ENCODE measurements around the gene SPRY1.

Gene SPRY1

DNA sequence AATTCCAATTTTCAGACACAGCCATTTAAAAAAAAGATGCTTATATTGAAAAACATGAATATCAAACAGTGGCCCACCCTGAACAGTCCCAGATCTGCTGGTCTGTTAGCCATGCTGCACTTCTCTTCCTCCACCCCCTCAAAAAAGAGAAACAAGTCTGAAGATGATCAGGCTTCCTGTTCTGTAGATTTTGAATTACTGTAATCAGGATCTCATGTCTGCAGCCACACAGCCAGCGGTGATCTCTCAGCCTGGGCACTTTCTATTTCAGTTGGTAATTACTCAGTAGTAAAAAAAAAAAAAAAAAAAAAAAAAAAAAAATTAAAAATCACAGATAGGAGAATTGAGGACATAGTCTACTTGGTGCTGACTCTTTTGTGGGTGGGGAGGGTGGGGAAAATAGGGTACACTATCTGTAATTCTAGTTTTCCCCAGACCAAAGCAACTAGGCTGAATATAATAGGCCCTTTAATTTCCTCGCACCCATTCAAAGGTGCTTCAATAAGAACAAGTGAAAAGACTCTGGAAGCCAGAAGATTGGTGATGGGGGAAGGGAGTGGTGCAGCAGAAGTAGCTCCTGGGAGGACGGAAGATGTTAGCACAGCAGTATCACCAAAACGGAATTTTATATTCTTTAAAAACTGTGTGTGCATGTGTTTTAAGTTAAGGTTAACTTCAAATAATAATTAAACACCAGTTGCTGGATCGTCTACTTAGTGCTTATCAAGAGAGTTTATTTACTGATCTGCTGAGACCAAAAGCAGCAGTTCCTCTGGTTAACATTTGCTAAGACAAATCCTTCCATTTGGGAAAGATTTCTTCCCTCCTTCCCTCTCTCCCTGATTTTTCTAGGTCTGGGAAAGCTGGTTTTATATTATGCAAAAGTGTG, 47.0 kb downstream of the SPRY1 start:
- DNase-seq (ENCODE audit: low read depth in 2 of 2): no peak

DNA sequence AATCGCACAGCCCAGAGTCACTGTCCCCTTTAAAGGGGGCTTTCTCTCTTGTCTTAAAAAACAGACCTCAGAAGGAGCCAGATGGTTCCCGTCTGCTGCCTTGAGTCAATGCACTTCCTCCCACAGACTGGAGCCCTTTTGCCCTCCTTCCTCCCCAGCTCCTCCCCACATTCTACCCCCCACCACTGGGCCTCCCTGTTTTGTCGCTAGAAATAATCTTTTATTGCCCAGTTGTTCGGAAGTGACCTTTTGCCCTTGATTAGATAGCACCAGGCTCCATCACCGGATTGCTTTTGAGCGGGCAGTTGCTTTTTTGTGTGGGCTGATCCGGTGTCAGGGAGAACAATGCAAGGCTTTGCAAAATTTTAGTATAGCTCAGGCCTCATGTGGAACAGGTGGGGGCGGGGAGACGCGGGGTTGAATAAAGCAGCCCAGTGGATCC, 47.7 kb downstream of the SPRY1 start:
- DNase-seq (ENCODE audit: low read depth in 2 of 2): no peak

DNA sequence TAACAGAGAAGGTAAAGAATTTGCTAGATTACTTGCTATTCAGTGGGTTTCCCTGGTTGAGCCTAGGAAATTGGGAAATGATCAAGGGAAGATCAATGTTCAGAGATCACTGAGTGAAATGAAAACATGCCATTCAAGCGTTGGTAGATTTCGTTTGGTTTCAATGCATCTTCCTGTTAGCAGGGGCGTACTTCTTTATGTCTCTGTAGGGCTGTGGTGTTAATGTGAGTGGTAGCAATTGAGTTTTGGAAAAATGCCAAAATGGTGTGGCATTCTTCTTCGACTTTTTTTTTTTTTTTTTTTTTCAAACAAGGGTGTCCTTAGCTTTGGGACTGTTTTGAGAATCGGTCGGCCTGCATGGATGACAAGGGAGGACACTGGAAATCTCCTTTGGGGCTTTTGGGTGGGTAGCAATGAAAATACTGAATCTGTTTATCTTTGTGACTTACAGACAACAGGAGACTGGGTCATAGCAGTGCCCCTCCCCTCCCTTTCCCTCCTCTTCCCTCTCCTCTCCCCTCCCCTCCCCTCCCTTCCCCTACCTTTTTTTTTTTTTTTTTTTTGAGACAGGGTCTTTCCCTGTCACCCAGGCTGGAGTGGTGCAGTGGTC, 50.4 kb downstream of the SPRY1 start:
- no peak for DNase-seq (ENCODE audit: low read depth in 2 of 2)

DNA sequence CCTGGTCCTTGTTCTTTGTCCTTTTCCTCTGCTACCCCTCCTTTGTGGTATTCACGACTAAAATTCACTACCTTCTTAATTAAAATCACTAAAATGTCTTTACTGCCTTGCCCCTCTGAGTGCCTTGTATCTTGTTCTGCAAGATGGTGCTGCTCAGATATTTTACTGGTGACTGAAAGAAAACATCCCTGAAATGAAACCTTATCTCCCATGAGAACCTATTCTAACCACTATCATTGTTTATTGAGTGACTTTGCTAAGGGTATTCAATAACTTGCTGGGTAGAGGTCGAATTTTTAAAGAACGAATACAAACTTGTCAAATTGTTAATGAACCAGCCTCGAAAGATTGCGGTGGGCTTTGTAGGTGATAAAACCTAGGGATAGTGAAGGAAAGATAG, 52.8 kb downstream of the SPRY1 start:
- no peak for DNase-seq (ENCODE audit: low read depth in 2 of 2)

DNA sequence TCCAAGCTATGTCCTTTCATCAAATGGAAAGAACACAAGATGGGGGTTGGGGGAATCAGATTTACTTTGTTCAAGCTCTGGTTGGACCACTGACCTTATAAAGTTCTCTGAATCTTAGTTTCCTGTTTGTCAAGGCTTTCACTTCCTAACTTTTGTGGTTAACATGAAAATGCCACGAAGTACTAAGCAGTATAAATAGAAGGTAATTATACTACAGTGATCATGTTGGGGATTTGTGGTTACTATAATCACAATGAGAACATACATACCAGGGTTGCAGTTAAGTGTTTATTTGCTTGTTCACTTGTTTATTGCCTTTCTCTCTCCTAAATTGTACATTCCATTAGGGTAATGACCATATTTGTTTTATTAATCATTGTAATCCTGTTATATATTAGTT, 53.2 kb downstream of the SPRY1 start:
- DNase-seq (ENCODE audit: low read depth in 2 of 2): peak; percentile 19 to 27

DNA sequence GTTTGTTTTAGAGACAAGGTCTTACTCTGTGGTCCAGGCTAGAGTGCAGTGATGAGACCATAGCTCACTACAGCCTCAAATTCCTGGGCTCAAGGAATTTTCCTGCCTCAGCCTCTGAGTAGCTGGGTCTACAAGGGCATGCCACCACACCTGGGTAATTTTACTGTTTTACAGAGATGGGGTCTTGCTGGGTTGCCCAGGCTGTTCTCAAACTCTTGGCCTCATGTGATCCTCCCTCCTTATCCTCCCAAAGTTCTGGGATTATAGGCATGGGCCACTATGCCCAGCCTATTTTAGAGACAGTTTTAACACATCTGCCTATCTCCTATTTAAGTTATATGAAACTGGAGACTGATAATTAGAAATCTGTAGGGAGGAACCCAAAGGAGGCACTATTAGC, 53.8 kb downstream of the SPRY1 start:
- DNase-seq (ENCODE audit: low read depth in 2 of 2): no peak

DNA sequence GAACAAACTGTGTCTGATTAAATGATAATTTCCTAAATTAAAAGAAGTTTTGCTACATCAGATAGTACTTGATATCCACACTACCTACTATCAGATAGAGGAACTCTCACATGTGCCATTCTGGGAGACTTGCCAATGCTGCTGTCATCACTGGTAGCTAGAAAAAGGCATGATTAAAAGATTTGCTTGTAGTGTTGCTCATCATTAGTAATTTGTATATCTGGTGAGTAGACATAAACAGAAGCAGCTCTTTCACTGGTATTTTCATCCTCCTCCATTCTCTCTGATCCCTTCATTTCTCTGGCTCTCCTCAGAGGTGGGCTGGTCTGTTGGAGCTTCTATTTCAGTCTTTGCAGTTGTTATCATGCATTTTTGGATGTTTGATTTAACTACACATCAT, 56.0 kb downstream of the SPRY1 start:
- DNase-seq (ENCODE audit: low read depth in 2 of 2): peak; percentile 69 to 72

DNA sequence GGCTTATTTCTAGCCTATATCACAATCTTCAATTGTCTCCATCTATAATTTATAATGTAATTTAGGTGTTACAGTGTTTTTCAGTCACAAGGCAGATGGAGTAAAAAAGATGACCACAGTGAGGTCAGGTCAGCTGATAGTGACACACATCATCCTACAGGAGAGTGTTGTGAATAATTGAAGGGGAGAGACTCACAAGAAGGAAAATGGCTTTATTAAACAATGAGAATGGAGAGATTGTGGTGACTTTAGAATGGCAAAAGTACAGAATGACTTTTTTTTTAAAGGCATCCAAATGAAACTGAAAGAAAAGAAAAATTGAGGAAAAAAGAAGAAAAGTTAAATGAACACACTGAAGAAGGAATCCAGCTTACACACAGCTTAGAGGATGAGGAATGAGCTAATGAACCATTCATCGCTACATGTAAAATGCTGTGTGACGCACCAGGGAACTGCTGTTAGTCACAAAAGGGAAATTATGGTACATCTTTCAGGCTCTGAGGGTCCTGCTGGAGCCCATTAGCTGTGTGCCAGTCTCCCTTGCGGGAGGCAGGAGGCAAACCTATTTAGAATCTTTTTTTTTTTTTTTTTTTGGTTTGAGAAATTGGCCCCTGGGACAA, 56.6 kb downstream of the SPRY1 start:
- DNase-seq (ENCODE audit: low read depth in 2 of 2): no peak
